ENCODE measurements around the gene LRCH4.
"Not testable (repeated sequence)": the region's sequence is repeated elsewhere in the genome, so short reads cannot be mapped to it uniquely, and the experiment has no call there.

The LRCH4 gene

GRCh38 chr7:100545360-100546128, 40.4 kb downstream of the LRCH4 start:
- no peak for TF ChIP-seq POLR2A (IDR thresholded peaks at IDR 0.05; ENCODE audit: low read length)
- no peak for TF ChIP-seq GATA1 (IDR thresholded peaks at IDR 0.05; ENCODE audit: low read depth, low read length)
- no peak for DNase-seq

- TF ChIP-seq POLR2A (IDR thresholded peaks at IDR 0.05; ENCODE audit: low read length) (no peak), GATA1 (IDR thresholded peaks at IDR 0.05; ENCODE audit: low read depth, low read length) (no peak)
- DNase-seq = no peak
Observed at GRCh38 chr7:100544967-100545359, 41.0 kb downstream of the LRCH4 start.

DNA sequence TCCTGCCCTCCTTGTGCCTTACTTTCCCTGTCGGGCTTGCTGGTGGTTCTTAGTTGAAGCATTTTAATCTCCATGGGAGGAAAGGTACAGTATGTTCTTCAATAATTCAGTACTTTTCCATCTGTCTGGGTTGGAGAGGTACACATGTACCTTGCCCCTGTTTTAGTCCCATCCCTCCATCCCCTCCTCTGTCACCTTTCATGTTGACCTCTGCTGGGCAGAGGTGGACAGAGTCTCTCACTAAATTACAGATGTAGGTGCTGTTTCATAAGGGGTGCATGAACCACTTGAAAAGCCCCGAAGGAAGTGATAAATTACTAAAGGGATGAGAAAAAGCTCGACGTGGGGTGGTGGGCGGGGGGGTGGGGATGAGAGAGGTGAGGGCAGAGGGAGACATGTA, 41.5 kb downstream of the LRCH4 start:
- TF ChIP-seq POLR2A (IDR thresholded peaks at IDR 0.05; ENCODE audit: low read length) (no peak), GATA1 (IDR thresholded peaks at IDR 0.05; ENCODE audit: low read depth, low read length) (no peak)
- DNase-seq = no peak

DNA sequence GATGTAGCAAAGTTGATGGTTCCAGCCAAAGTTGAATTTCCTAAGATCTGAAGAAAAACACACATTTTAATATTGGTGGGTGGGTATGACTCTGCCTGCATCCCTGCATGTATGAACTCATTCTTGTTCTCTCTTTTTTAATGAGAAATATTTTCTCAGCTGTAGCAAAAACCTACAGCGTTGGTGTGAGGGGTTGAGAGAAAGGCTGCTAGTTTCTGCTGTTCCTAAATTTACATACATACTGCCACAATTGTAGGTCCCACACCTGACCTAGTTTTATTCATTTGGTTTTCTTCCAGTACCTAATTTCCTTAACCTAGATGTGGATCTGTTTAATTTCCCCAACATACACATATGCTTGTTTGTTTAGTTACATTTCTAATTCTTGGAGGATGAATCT, 42.3 kb downstream of the LRCH4 start:
- no peak for DNase-seq
- TF ChIP-seq GATA1 (IDR thresholded peaks at IDR 0.05; ENCODE audit: low read depth, low read length) (no peak), POLR2A (IDR thresholded peaks at IDR 0.05; ENCODE audit: low read length) (no peak)

- not testable (repeated sequence) for DNase-seq
Observed at GRCh38 chr7:100541309-100541708, 44.6 kb downstream of the LRCH4 start.

- TF ChIP-seq GATA1 (IDR thresholded peaks at IDR 0.05; ENCODE audit: low read depth, low read length) = no peak
- TF ChIP-seq POLR2A (IDR thresholded peaks at IDR 0.05; ENCODE audit: low read length) = no peak
- peak in 1 of 2 experiments; percentile 43 for DNase-seq
Observed at GRCh38 chr7:100540073-100540723, 45.7 kb downstream of the LRCH4 start.

- TF ChIP-seq POLR2A (IDR thresholded peaks at IDR 0.05; ENCODE audit: low read length) = no peak
- DNase-seq = no peak
Observed at GRCh38 chr7:100539436-100540006, 46.4 kb downstream of the LRCH4 start.

- TF ChIP-seq POLR2A (IDR thresholded peaks at IDR 0.05; ENCODE audit: low read length) (peak; percentile 87), GATA1 (IDR thresholded peaks at IDR 0.05; ENCODE audit: low read depth, low read length) (no peak)
- DNase-seq = peak; percentile 100
Observed at GRCh38 chr7:100538654-100539435, 47.1 kb downstream of the LRCH4 start, which contains the start of gene AGFG2. Gene AGFG2 (plus strand): TSS chr7:100539203. CDS start chr7:100539347, 144 bp downstream.

- TF ChIP-seq GATA1 (IDR thresholded peaks at IDR 0.05; ENCODE audit: low read depth, low read length) (no peak), POLR2A (IDR thresholded peaks at IDR 0.05; ENCODE audit: low read length) (no peak)
- no peak for DNase-seq
Observed at GRCh38 chr7:100538348-100538653, 47.6 kb downstream of the LRCH4 start.

DNA sequence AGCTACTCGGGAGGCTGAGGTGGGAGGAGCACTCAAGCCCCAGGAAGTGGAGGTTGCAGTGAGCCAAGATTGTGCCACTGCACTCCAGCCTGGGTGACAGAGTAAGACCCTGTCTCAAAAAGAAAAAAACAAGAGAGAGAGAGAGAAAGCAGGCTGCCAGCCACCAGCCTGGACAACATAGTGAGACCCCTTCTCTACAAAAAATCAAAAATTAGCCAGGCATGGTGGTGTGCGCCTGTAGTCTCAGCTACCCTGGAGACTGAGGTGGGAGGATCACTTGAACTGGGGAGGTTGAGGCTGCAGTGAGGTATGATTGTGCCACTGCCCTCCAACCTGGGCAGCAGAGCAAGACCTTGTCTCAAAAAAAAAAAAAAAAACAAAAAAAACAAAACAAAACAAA, 49.2 kb downstream of the LRCH4 start:
- DNase-seq = not testable (repeated sequence)

DNA sequence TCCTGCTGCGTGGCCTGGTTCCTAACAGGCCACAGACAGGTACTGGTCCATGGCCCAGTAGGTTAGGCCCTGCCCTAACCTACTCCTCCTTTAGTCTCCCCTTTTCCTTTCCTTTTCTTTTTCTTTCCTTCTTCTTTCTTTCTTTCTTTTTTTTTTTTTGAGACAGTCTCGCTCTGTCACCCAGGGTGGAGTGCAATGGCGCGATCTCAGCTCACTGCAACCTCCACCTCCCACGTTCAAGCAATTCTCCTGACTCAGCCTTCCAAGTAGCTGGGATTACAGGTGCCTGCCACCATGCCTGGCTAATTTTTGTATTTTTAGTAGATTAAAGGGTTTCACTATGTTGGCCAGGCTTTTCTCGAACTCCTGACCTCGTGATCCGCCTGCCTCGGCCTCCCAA, 49.9 kb downstream of the LRCH4 start:
- DNase-seq = not testable (repeated sequence)

GRCh38 chr7:100532165-100533022, 53.5 kb downstream of the LRCH4 start:
- DNase-seq = peak; percentile 58 to 83
- TF ChIP-seq POLR2A (IDR thresholded peaks at IDR 0.05; ENCODE audit: low read length) (peak; percentile 5), GATA1 (IDR thresholded peaks at IDR 0.05; ENCODE audit: low read depth, low read length) (no peak)

GRCh38 chr7:100528108-100528866, 57.6 kb downstream of the LRCH4 start:
- DNase-seq = not testable (repeated sequence)
